PFSK-1 (cell line): Measurements from ENCODE around the gene GHR.

Experiments used
- FOXP2 ChIP-seq: optimal IDR thresholded peaks from 2 replicates; pipeline ENCODE3; 2011; ENCODE audit warnings: borderline replicate concordance, control low read depth, inconsistent platforms; ENCODE audit not compliant: insufficient read depth; ENCODE audit errors: extremely low read length, extremely low read depth
- POLR2AphosphoS5 ChIP-seq: IDR thresholded peaks from 2 replicates; pipeline ENCODE4 v1.6.1; 2012; ENCODE audit warnings: low read depth, mild to moderate bottlenecking, control low read depth, low read length, moderate library complexity
- SIN3A ChIP-seq: IDR thresholded peaks from 2 replicates; pipeline ENCODE4 v1.6.1; 2012; ENCODE audit warnings: mild to moderate bottlenecking, low read length, moderate library complexity, borderline replicate concordance; ENCODE audit not compliant: insufficient read depth
- TAF1 ChIP-seq: IDR thresholded peaks from 2 replicates; pipeline ENCODE4 v1.6.1; 2012; ENCODE audit warnings: low read length, control low read depth, borderline replicate concordance; ENCODE audit not compliant: insufficient read depth
- TF ChIP-seq, protein P1 (sequence below), 2 experiments: IDR thresholded peaks; 2 replicates each; pipeline versions ENCODE4 v1.6.1 to v1.8.0; 2011 to 2012; ENCODE audit warnings: low read depth in 2 of 2, low read length in 2 of 2, control low read depth in 1 of 2, inconsistent platforms in 1 of 2, mild to moderate bottlenecking in 1 of 2, moderate library complexity in 1 of 2; ENCODE audit not compliant: insufficient read depth in 1 of 2

DNA sequence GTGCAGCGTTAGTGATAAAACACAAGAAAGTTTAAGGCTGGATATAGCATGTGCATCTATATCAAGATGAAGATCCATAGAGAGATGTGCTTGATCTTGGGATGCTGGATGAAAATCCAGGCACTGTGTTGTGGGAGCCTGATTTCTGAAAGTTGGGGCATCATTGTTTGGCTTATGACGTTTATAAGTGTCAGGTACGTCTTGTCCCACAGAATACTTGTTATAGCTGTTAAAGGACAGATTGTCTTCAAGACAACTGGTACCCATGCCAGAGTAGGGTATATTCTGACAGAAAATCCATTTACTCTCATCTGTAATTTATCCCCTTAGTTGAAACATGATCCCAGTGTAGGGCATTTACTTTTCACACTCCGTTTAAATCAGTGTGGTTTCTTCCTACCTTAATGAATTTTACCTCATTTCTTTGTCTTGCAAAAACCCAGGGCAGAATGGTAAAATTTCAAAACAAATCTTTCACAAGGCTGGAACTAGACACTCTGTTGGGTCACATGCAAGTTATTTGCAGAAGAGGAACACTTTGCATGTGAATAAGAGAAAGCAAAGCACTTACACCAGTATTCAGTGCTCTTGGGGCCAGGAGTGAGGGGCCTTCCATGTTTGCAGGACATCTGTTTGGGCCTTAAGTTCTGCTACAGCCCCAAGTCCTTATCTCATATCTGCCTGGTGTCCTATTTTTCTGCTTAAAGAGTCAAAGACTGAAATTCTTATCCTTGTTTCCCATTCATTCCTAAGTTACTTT is 73.3 kb downstream of the GHR start:
- TF ChIP-seq TAF1 (no peak), POLR2AphosphoS5 (no peak), SIN3A (no peak), FOXP2 (no peak)
- TF ChIP-seq, protein P1, sequence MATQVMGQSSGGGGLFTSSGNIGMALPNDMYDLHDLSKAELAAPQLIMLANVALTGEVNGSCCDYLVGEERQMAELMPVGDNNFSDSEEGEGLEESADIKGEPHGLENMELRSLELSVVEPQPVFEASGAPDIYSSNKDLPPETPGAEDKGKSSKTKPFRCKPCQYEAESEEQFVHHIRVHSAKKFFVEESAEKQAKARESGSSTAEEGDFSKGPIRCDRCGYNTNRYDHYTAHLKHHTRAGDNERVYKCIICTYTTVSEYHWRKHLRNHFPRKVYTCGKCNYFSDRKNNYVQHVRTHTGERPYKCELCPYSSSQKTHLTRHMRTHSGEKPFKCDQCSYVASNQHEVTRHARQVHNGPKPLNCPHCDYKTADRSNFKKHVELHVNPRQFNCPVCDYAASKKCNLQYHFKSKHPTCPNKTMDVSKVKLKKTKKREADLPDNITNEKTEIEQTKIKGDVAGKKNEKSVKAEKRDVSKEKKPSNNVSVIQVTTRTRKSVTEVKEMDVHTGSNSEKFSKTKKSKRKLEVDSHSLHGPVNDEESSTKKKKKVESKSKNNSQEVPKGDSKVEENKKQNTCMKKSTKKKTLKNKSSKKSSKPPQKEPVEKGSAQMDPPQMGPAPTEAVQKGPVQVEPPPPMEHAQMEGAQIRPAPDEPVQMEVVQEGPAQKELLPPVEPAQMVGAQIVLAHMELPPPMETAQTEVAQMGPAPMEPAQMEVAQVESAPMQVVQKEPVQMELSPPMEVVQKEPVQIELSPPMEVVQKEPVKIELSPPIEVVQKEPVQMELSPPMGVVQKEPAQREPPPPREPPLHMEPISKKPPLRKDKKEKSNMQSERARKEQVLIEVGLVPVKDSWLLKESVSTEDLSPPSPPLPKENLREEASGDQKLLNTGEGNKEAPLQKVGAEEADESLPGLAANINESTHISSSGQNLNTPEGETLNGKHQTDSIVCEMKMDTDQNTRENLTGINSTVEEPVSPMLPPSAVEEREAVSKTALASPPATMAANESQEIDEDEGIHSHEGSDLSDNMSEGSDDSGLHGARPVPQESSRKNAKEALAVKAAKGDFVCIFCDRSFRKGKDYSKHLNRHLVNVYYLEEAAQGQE (IDR thresholded peaks at IDR 0.05; ENCODE audit: insufficient read depth in 1 of 2, low read depth in 2 of 2, low read length in 2 of 2), result no peak
